ENCODE results near the gene TEAD2.

Gene TEAD2

DNA sequence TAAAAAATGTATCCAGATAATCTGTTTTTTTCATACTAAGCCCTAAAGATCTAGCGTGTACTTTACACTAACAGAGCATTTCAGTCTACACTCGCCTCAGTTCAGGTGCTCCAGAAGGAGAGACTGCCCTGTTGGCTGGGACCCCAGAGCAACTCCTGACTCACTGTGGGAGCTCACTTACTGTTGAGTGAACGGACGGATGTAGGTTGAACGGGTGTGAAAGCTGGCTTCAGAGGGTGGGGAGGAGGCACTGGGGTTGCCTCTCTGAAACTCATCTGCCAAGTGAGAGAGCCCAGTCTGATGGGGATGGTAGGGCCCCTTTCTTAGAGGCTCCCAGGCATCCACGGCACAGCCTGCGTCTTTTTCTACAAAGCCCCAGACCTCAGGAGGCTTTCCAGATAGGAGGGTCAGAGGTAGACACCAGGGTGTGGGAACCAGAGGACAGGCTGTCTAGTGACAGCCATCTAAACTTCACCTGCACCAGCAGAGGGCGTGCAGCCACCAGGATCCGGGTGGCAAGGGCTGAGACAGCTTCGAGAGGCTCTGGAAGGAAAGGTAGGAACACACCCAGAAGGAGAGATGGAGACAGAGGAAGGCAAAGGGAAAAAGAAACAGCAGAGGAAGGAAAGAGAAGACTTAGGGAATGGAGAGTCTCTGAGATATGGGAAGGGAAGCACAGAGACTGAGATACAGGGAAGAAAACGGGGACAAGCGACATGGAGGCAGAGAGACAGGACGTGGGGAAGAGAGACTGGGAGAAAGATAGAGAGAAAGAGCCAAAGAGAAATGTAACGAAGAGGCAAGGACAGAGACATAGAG lies 29.6 kb upstream of the TEAD2 start:
- H3K9me3 ChIP-seq (ENCODE audit: severe bottlenecking) = no peaks in the 10 kb centered on the region
- DNase-seq (ENCODE audit: low spot score) (no peak), ATAC-seq (ENCODE audit: low read depth) (peak; percentile 93)
- H3K27me3 ChIP-seq (ENCODE audit: insufficient read depth, poor library complexity, severe bottlenecking) = no peaks in the 10 kb centered on the region
- no peaks in the 10 kb centered on the region for H3K36me3 ChIP-seq (ENCODE audit: low read depth)
- no peak overlapping the region for H3K4me3 ChIP-seq (ENCODE audit: severe bottlenecking)
- H3K27ac ChIP-seq (ENCODE audit: poor library complexity, severe bottlenecking) = no peak overlapping the region
- TF ChIP-seq, protein P1, sequence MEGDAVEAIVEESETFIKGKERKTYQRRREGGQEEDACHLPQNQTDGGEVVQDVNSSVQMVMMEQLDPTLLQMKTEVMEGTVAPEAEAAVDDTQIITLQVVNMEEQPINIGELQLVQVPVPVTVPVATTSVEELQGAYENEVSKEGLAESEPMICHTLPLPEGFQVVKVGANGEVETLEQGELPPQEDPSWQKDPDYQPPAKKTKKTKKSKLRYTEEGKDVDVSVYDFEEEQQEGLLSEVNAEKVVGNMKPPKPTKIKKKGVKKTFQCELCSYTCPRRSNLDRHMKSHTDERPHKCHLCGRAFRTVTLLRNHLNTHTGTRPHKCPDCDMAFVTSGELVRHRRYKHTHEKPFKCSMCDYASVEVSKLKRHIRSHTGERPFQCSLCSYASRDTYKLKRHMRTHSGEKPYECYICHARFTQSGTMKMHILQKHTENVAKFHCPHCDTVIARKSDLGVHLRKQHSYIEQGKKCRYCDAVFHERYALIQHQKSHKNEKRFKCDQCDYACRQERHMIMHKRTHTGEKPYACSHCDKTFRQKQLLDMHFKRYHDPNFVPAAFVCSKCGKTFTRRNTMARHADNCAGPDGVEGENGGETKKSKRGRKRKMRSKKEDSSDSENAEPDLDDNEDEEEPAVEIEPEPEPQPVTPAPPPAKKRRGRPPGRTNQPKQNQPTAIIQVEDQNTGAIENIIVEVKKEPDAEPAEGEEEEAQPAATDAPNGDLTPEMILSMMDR (IDR thresholded peaks at IDR 0.05; ENCODE audit: poor library complexity, severe bottlenecking) = peak; percentile 96
- H3K4me1 ChIP-seq (ENCODE audit: insufficient read depth, poor library complexity, severe bottlenecking) = no peaks in the 10 kb centered on the region

DNA sequence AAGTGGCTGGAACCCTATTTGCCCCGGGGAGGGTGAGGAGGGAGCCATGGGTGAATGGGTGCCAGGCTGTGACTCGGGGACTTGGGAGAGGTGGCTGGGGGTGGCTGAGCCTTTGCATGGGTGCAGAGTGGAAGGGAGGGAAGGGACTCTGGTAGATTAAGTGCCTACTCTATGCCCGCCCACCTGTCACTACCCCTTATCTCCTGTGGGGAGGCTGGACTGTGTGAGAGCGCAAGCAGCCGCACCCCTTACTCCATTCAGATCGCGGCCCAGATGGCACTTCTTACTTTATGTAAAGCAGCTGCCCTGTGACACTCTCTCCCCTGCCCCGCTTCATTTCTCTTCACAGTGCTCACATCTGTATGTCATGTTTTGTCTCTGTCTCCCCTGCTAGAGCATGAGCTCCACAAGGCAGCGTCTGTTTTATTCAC lies 28.7 kb upstream of the TEAD2 start:
- TF ChIP-seq, protein P1 (IDR thresholded peaks at IDR 0.05; ENCODE audit: poor library complexity, severe bottlenecking) = no peak
- no peak overlapping the region for H3K4me3 ChIP-seq (ENCODE audit: severe bottlenecking)
- ATAC-seq (ENCODE audit: low read depth) = no peak
- no peaks in the 10 kb centered on the region for H3K27me3 ChIP-seq (ENCODE audit: insufficient read depth, poor library complexity, severe bottlenecking)
- no peak overlapping the region for H3K27ac ChIP-seq (ENCODE audit: poor library complexity, severe bottlenecking)
- no peaks in the 10 kb centered on the region for H3K36me3 ChIP-seq (ENCODE audit: low read depth)
- no peak for DNase-seq (ENCODE audit: low spot score)
- H3K9me3 ChIP-seq (ENCODE audit: severe bottlenecking) = no peaks in the 10 kb centered on the region
- no peaks in the 10 kb centered on the region for H3K4me1 ChIP-seq (ENCODE audit: insufficient read depth, poor library complexity, severe bottlenecking)

DNA sequence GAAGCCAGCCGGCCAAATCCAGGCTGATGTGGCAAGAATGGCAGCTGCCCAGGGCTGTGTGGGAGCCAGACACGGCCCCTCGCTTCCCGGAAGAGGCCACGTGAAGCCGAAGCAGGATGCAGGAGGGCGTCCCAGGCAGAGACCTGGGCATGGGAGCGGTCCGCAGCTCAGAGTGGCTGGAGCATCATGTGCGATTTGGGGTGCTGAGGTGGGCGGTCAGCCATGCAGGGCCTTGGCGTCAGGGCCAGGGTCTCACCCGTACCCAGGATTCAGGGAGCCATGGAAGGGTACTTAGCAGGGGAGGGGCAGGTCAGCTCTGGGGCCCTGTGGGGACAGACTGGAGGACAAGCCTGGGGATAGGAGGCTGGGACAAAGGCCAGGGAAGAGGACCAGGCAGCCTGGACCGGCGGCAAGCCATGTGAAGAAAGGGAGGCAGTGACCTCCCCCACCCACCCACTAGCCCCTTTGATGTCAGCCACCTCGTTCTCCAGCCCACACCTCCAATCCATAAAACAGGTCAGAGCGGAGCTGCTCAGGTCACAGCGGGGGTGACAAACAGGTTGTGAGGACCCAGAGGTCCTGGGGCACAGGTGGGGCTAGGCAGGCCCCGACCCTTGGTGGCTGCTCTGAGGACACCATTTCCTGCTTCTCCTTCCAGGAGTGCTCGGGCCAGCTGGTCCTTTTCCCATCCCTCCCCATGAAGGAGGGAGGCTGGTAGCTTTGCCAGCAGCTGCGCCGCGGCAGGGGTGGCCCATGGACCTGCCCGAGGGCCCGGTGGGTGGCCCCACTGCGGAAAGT lies 28.1 kb upstream of the TEAD2 start:
- no peaks in the 10 kb centered on the region for H3K4me1 ChIP-seq (ENCODE audit: insufficient read depth, poor library complexity, severe bottlenecking)
- no peaks in the 10 kb centered on the region for H3K9me3 ChIP-seq (ENCODE audit: severe bottlenecking)
- TF ChIP-seq, protein P1 (IDR thresholded peaks at IDR 0.05; ENCODE audit: poor library complexity, severe bottlenecking) = no peak
- no peaks in the 10 kb centered on the region for H3K36me3 ChIP-seq (ENCODE audit: low read depth)
- H3K27me3 ChIP-seq (ENCODE audit: insufficient read depth, poor library complexity, severe bottlenecking) = no peaks in the 10 kb centered on the region
- no peak overlapping the region for H3K4me3 ChIP-seq (ENCODE audit: severe bottlenecking)
- ATAC-seq (ENCODE audit: low read depth) (no peak), DNase-seq (ENCODE audit: low spot score) (no peak)
- no peak overlapping the region for H3K27ac ChIP-seq (ENCODE audit: poor library complexity, severe bottlenecking)

DNA sequence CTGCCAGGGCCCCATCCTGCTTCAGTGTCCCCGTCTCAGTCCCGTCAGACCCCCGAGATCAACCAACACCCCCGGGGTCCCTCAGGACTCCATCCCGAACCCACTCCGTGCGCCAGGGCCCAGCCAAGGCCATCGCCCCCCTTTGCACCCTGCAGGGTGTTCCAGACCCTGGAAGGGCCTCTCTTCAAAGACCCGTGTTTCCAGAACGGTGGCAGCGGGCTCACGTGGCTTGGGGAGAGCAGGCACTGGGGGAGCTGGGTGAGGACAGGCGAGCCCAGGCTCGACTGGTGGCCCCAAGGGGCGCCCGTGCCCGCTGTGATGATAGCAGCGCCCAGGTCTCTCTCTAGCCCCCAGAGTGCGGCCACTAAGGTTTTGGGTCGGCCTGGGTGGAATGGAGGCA lies 27.2 kb upstream of the TEAD2 start:
- Histone ChIP-seq H3K27ac (ENCODE audit: poor library complexity, severe bottlenecking) (no peak overlapping the region), H3K4me1 (ENCODE audit: insufficient read depth, poor library complexity, severe bottlenecking) (no peaks in the 10 kb centered on the region), H3K27me3 (ENCODE audit: insufficient read depth, poor library complexity, severe bottlenecking) (no peaks in the 10 kb centered on the region), H3K36me3 (ENCODE audit: low read depth) (no peaks in the 10 kb centered on the region), H3K9me3 (ENCODE audit: severe bottlenecking) (no peaks in the 10 kb centered on the region), H3K4me3 (ENCODE audit: severe bottlenecking) (no peak overlapping the region)
- DNase-seq (ENCODE audit: low spot score) (no peak), ATAC-seq (ENCODE audit: low read depth) (no peak)
- TF ChIP-seq, protein P1 (IDR thresholded peaks at IDR 0.05; ENCODE audit: poor library complexity, severe bottlenecking) = no peak

Data from RWPE2 (cell line).